Rectal smooth muscle tissue (tissue), 1 donor: Measurements from ENCODE around the gene ORC1.

ENCODE experiments used
- H3K27ac ChIP-seq: one replicate; pipeline ENCODE4 v1.7.0; 2013; ENCODE audit warnings: low read depth, low read length, inconsistent platforms
- H3K27me3 ChIP-seq: one replicate; pipeline ENCODE4 v1.7.0; 2013; ENCODE audit warnings: low read length; ENCODE audit not compliant: control insufficient read depth, insufficient read depth
- H3K36me3 ChIP-seq: one replicate; pipeline ENCODE4 v1.7.0; 2013; ENCODE audit warnings: low read length; ENCODE audit not compliant: control insufficient read depth, insufficient read depth
- H3K4me1 ChIP-seq: one replicate; pipeline ENCODE4 v1.7.0; 2013; ENCODE audit warnings: low read length; ENCODE audit not compliant: control insufficient read depth, insufficient read depth
- H3K4me3 ChIP-seq: one replicate; pipeline ENCODE4 v1.7.0; 2013; ENCODE audit warnings: low read length
- H3K9ac ChIP-seq: one replicate; pipeline ENCODE4 v1.7.0; 2013; ENCODE audit warnings: low read length

The ORC1 gene

DNA sequence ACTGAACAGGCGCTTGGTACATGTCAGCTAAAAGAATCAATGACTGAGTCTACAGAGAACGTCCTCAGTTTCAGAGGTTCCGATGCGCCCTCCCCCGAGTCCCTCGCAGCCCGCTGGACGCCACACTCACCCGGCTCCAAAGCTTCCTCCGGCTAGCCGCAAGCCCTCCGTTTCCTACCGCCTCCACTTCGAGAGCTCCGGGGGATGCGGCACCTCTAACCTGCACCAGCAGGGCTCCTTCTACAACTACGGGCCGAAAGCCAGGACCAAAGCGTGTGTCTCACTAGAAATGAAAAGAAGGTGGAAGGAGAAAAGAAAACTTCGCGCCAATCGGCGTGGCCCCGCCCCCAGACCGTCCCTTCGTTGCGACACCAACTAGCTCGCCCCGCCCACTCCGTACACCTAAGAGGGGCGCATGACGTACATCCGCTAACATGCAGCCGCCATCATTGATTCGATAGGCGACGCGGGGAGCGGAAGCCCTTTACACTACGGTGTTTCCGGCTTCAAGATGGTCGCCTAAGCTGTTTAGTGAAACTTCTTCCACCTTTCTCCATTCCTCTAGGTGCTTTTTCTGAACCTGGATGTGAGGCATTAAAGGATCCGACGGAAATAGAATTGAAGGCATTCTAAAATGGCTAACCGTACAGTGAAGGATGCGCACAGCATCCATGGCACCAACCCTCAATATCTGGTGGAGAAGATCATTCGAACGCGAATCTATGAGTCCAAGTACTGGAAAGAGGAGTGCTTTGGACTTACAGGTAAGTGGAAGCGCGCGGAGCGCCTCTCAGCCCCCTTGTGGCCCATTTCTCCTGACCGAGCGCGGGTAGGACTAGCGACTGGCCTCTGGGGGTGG is at the start of gene ORC1, which contains the start of gene PRPF38A:
Gene ORC1 (minus strand): TSS at position 308 of the 859 bp plus-strand sequence. CDS start 2,200 bp downstream, outside the sequence.
Gene PRPF38A (plus strand): TSS at position 487 of the 859 bp plus-strand sequence. CDS start 148 bp downstream, at position 635.
- H3K36me3 ChIP-seq, result peaks cover 12% of the 10 kb centered on the region
- peak within 1 kb of the TSS; percentile 89 for H3K27ac ChIP-seq
- H3K27me3 ChIP-seq, result no peaks in the 10 kb centered on the region
- H3K4me3 ChIP-seq, result peak within 1 kb of the TSS; percentile 96
- peak within 1 kb of the TSS; percentile 92 for H3K9ac ChIP-seq
- peaks cover 4% of the 10 kb centered on the region for H3K4me1 ChIP-seq

DNA sequence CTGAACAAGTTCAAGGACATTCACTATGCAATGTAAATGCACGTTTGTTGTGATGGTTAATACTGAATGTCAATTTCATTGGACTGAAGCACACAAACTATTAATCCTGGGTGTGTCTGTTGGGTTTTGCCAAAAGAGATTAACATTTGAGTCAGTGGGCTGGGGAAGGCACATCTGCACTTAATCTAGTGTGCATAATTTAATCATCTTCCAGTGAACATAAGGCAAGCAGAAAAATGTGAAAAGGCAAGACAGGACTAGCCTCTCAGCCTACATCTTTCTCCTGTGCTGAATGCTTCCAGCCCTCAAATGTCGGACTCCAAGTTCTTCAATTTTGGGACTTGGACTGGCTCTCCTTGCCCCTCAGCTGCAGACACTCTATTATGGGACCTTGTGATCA is 40.2 kb upstream of the ORC1 start:
- H3K4me1 ChIP-seq, result no peaks in the 10 kb centered on the region
- H3K27me3 ChIP-seq, result no peaks in the 10 kb centered on the region
- no peak overlapping the region for H3K9ac ChIP-seq
- no peak overlapping the region for H3K4me3 ChIP-seq
- no peak overlapping the region for H3K27ac ChIP-seq
- peaks cover 2% of the 10 kb centered on the region for H3K36me3 ChIP-seq

DNA sequence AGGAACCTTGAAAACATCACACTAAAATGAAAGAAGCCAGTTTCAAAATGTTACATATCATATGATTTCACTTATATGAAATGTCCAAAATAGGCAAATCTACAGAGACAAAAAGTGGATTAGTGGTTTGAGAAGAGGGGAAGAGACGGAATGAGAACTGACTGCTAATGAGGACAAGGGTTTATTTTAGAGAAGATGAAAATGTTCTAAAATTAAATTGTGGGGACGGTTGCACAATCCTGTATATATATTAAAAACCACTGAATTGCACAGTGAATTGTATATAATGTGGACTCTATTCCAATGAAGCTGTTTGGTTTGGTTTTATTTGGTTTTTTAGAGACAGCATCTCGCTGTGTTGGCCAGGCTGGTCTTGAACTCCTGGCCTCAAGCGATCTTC is 35.8 kb upstream of the ORC1 start:
- Histone ChIP-seq H3K9ac (no peak overlapping the region), H3K27ac (no peak overlapping the region), H3K4me3 (no peak overlapping the region), H3K36me3 (peaks cover 7% of the 10 kb centered on the region), H3K4me1 (no peaks in the 10 kb centered on the region), H3K27me3 (no peaks in the 10 kb centered on the region)

DNA sequence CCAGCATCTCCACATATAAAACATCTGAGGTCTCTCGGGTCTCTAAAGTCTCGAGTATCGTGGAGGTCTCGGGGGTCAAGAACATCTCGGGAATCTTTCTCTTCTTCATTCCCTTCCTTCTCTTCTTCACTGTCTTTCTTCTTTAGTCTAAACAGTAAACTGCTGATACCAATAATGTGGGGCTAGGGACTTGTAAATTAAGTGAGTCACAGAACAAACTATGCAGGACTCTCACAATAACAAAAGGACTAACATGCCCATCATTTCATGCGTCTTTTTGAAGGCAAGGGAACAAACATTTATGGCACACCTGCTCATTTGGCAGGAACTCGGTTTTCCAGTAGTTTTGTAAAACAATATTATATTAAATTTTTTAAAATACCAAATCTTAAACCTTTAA is 32.6 kb upstream of the ORC1 start:
- Histone ChIP-seq H3K36me3 (peaks cover 17% of the 10 kb centered on the region), H3K27me3 (no peaks in the 10 kb centered on the region), H3K4me3 (no peak overlapping the region), H3K4me1 (no peaks in the 10 kb centered on the region), H3K9ac (no peak overlapping the region), H3K27ac (no peak overlapping the region)

DNA sequence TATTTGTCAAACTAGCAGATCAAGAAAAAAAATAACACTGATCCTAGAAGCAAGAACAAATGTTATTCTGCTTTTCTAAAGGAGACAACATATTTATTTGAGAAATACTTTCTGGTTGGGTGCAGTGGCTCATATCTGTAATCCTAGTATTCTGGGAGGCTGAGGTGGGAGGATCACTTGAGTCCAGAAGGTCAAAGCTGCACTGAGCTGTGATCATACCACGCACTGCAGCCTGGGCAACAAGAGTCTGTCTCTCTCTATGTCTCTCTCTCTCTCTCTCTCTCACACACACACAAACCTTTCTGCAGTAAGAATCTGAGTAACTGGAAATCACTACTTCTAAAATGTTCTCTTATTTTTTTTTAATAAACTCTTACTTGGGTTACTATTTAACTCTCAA is 31.4 kb upstream of the ORC1 start:
- Histone ChIP-seq H3K27me3 (no peaks in the 10 kb centered on the region), H3K9ac (no peak overlapping the region), H3K36me3 (peaks cover 22% of the 10 kb centered on the region), H3K4me3 (no peak overlapping the region), H3K27ac (no peak overlapping the region), H3K4me1 (no peaks in the 10 kb centered on the region)

DNA sequence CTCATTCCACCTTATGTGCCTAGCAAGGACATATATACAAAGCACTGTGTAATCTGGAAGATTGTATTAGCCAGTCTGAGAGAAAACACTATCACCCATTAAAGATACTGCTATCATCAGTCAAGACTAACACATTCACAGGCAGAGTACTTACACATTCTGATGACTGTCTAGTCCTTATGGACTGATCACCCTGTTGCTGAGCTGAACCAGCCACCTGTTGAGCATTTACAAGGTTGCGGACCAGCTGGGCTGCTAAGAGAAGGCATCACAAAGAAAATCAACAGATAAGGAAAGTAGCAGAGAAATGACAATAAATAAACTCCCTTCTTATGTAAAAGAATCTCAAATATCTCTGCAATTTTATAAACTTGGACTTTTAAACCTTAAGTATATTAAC is 31.0 kb upstream of the ORC1 start:
- Histone ChIP-seq H3K27me3 (no peaks in the 10 kb centered on the region), H3K9ac (no peak overlapping the region), H3K27ac (no peak overlapping the region), H3K4me3 (no peak overlapping the region), H3K36me3 (peaks cover 22% of the 10 kb centered on the region), H3K4me1 (no peaks in the 10 kb centered on the region)

DNA sequence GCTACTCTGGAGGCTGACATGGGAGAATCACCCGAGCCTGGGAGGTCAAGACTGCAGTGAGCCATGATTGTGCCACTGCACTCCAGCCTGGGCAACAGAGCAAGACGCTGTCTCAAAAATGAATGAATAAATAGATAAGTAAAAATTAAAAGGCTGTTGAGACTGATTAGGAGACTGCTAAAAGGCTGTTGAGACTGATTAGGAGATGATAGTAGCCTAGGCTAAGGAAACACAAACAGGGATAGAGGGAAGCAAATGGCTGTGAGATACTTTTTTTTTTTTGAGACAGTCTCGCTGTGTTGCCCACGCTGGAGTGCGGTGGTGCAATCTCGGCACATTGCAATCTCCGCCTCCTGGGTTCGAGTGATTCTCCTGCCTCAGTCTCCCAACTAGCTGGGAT is 28.6 kb upstream of the ORC1 start:
- Histone ChIP-seq H3K9ac (no peak overlapping the region), H3K27me3 (no peaks in the 10 kb centered on the region), H3K4me3 (no peak overlapping the region), H3K4me1 (no peaks in the 10 kb centered on the region), H3K27ac (no peak overlapping the region), H3K36me3 (peaks cover 22% of the 10 kb centered on the region)

DNA sequence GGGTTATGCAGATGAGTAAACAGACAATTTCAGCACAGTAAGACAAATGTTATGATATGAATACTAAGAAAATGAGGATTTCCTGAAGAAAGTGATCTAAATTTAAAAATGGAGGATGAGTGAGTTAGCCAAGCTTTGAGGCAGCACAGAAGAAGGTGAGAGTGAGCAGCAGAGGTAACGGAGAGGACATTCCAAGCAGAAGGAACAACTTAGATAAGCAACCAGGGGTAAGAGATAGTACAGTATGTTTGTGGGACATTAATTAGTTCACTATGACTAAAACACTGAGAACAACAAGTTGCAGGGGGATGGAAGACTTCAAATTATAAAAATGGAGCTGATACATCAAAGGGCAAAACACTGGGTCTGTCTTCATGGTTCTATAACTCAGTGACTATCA is 22.9 kb upstream of the ORC1 start:
- H3K9ac ChIP-seq, result no peak overlapping the region
- peaks cover 9% of the 10 kb centered on the region for H3K36me3 ChIP-seq
- no peaks in the 10 kb centered on the region for H3K4me1 ChIP-seq
- no peaks in the 10 kb centered on the region for H3K27me3 ChIP-seq
- H3K4me3 ChIP-seq, result no peak overlapping the region
- H3K27ac ChIP-seq, result no peak overlapping the region

DNA sequence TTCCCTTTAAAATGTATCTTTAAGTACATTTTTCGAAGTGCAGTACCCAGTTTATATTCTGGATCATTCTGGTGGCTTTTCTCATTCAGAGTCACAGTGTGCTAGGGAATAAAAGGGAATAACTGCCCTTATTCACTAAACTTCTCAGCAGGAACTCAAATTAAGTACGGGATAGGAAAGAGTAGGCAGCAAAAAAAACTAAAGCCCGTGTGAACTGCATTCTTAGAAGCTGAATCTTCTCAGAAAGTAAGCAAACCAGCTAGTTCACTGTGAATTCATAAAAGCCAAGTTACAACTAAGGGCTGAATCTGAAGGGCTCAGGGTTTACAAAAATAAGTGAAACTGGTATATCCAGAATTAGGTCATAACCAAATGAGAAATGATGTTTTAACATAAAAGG is 22.1 kb upstream of the ORC1 start:
- no peak overlapping the region for H3K4me3 ChIP-seq
- no peaks in the 10 kb centered on the region for H3K4me1 ChIP-seq
- H3K36me3 ChIP-seq, result peaks cover 5% of the 10 kb centered on the region
- no peak overlapping the region for H3K9ac ChIP-seq
- no peaks in the 10 kb centered on the region for H3K27me3 ChIP-seq
- no peak overlapping the region for H3K27ac ChIP-seq

DNA sequence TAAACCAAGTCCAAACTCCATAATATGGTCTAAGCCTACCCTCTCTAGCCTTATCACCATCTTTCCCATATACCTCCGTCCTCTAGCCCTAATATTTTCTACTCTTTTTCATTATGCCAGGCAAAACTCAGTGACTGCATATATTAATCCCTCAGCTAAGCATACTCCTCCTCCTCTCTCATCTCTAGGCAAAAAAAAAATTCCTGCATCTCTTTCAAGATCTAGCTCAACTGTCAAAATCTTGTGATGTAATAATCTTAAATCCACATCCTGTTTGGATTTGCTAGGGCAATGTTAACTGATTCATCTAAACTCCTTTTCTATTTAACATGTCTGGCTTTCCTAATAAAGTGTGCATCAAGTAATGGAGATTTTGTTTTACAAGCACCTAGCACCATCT is 20.6 kb upstream of the ORC1 start:
- no peak overlapping the region for H3K9ac ChIP-seq
- H3K27me3 ChIP-seq, result no peaks in the 10 kb centered on the region
- no peak overlapping the region for H3K4me3 ChIP-seq
- H3K36me3 ChIP-seq, result no peaks in the 10 kb centered on the region
- H3K27ac ChIP-seq, result no peak overlapping the region
- no peaks in the 10 kb centered on the region for H3K4me1 ChIP-seq

DNA sequence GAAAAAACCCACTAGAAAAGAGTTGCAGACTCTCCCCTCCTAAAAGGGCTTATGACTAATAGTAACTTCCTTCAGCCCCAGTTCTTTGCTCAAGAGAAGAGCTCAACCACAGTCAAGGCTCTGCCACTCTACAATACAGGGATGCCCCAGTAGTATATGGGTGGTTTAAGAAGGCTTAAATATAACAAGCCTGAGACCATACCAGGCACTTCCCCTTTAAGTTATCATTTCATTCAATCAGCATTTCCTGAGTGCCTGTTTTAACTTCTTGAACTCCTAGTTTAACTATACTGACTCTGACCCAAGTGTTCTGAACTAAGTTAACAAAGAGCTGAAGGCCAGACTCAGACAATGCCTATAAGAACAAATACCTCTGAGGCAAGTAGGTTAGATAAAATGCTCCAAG is 20.0 kb upstream of the ORC1 start:
- Histone ChIP-seq H3K27ac (no peak overlapping the region), H3K4me3 (no peak overlapping the region), H3K36me3 (no peaks in the 10 kb centered on the region), H3K4me1 (no peaks in the 10 kb centered on the region), H3K9ac (no peak overlapping the region), H3K27me3 (no peaks in the 10 kb centered on the region)

DNA sequence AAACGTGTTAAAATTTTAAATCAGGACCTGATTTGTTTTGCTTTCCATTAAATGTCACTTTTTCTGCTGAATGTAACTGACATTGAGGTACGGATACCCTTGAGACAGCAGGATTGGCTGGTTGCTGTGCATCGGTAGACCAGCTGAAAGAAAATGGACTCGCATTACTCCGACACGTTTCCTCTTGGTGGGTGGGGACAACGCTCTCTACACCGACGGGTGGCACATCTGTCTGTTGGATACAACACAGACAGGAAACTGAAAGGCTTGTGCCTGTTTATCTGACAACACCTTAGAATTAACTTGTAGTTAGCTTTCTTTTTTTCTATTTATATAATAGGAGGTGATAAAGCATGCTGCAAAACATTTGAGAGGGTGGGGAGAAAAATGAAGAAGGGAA is 19.5 kb upstream of the ORC1 start:
- no peak overlapping the region for H3K9ac ChIP-seq
- no peaks in the 10 kb centered on the region for H3K27me3 ChIP-seq
- no peaks in the 10 kb centered on the region for H3K4me1 ChIP-seq
- no peak overlapping the region for H3K27ac ChIP-seq
- H3K36me3 ChIP-seq, result no peaks in the 10 kb centered on the region
- no peak overlapping the region for H3K4me3 ChIP-seq

DNA sequence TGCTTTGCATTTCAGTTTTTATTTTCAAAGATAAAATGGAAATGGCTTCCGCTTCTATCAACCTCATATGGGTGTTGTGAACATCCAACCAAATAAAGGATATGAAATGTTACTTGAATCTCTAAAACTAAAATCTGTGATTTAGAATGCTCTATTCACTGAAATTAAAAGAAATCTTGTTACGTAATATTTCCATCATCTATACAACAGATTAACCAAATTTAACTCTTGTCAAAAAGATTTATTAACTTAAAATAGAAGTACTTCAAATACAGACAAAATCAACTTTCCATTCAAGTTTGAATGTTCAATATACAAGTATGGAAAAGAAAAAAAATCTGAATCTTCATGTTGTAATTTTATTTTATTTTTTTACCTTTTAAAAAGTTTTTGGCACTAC is 18.8 kb upstream of the ORC1 start:
- Histone ChIP-seq H3K4me3 (no peak overlapping the region), H3K4me1 (no peaks in the 10 kb centered on the region), H3K27me3 (no peaks in the 10 kb centered on the region), H3K36me3 (no peaks in the 10 kb centered on the region), H3K27ac (no peak overlapping the region), H3K9ac (no peak overlapping the region)
